Activated CD4-positive, CD25-positive, alpha-beta regulatory T cell treated with anti-CD3 and anti-CD28 coated beads, Interleukin-2, amount 50 U/mL, for 16 hours (primary cell): Measurements from ENCODE around the gene PDE11A.

ENCODE experiments used
- DNase-seq: peaks from one replicate; pipeline ENCODE4 v3.0.0-alpha.2; 2020; ENCODE audit warnings: low read depth, low spot score

Gene PDE11A

DNA sequence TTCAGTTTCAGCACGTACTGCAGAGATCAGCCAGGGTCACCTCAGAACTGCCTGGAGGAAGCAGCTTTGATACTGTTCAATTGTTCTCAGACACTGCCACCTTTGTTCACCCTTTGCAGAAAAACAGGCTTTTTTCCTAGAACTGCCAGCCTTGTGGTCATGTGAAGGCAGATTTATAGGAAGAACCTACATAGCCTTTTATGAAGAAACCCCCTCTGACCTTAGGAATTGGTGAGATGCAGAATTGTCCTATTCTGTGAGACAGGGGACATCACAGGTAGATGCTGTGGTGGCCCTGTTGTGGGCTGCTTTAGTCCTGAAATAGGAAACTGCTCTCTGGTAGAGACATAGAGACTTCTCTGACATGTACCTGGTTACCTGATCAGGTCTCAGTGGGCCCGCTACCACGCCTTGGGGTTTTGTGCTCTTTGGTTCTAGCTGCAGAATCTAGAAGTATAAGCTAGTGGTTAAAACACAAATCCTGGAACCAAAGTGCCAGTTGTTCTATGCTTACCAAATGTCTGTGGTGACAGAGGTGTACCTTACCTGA lies 473.4 kb downstream of the PDE11A start:
- no peak for DNase-seq

DNA sequence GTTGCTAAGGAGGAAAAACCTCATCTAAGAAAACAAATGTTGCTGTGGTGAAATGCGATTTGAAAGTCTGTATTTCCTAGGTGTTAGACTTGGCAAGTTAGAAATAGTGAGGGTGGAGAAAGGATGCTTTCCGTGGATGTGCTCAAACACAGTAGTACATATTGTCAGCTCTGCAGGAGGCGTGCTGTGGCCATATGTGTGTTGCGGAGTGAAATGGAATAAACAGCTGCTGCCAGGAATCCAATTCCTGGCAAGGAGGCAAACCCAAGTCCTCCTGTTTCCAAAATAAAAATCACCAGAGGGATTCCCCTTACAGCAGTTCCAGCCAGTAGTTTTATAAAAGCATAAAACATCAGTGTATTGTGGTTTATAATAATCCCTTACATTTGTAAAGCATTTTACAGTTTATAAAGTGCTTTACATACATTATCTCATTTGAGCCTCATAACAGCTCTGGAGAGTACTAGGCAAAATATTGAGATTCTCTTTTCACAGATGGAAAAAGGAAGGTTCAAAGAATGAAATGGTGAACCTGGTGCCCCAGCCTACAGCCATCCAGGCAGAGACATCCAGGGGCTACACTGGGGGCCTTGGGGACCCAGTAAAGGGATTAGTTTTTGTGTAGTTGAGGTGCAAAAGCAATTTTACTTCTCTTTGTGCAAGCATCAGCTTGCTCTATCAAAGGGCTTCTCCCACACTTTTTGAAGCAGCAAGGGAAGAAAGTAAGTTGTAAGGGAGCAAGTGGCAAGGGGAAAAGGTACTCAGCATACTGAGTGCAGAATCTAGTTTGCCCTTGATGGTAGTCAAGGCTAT lies 474.0 kb downstream of the PDE11A start:
- no peak for DNase-seq

DNA sequence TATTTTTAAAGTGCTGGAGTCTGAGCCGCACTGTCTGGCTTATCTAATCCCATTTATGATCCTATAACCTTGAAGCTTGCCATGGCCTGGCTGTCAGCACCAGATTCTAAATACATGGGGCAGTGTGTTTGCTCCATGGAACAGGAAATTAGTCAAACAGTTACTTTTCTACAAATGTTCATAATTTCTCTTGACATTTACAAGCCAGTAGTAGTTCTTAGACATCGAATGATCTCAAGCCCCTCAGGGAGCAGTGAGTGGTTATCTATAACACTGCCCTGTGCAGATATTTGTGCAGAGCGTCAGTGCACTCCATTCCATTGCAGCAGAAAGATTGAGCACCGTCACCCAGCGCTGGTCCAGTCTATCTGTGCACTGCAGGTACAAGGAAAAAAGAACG lies 474.8 kb downstream of the PDE11A start:
- DNase-seq: no peak

DNA sequence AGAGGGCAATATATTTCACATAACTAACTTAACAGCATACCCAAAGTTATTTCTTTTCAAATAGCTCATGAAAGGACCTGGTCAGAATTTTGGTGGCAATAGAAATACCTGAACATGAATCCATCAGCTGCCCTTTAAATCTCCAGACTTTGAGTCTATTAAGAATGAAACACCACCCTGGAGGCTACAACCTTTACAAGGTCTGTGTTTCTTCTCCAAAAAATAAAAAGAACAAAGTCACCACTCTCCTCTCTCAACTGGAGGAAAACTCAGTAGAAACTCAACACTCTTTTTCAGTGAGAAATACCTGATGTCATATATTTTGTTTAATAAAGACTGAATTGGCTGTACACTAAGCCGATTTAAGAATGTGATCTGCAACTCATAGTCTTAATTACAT lies 475.7 kb downstream of the PDE11A start:
- no peak for DNase-seq

DNA sequence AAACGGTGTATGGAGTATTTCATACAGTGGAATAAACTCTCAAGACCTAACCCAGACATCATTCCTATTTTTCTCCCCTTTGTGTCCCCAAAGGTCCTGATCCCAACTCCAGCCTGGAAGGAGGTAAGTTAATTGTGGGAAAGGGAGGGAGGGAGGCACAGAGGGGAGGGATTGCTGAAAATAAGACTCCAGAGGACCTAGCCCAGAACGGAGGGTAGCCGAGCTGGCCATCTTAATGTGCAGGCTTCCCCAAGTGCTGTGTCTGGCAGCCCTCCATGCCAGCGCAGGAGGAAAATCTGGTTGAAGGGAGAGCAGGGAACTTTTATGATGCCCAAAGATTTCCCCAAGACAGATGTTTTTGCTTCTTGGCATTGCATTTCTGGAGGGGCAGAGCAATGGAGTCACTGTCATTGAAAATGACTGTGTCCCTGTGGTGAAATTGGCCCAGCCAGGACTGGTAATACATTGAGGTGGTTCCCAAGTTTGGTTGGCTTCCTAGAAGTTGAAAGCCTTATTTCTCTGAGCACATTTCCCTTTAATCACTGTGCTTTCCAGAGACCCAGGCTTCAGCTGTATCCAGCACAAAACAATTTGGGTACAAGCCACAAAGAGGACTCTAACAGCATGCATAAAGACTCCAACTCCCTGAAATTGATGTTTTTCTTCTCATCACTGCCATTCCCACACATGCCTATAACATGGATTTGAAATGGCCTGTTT lies 477.3 kb downstream of the PDE11A start:
- DNase-seq: no peak

DNA sequence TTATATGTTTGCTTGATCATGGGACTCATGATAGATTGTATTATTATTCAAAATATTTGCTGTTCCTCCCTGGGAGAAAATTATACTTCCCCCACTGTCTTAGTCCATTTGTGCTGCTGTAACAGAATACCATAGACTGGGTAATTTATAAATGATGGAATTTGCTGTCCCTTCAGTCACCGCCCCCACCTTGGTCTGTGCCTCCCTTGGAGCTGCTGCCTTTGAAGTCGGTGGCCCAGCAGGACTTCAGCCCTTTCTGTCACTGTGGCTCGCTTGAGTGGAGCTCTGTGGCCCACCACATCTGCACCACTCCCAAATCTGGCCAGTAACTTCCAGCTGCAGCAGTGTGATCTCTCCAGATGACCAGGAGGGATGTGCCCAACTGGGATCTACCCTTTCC lies 479.2 kb downstream of the PDE11A start:
- no peak for DNase-seq

DNA sequence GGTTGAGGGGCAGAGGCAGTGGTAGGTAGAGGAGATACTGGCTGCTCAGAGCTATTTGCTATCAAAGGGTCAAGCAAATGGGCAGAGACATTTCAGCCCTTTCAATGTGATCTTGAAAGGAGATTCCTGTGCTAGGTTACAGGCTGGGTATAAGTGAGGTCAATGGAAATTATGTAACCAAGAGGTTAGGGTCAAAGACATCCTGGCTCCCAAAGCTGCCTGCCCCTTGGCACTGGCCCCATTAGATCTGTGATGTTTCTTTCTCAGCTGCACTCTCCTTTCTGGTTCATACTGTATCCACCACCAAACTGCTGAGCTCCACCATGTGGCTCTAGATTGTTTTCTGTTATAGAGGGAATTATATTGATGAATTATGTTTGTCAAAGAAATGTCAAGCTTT lies 479.6 kb downstream of the PDE11A start:
- no peak for DNase-seq

DNA sequence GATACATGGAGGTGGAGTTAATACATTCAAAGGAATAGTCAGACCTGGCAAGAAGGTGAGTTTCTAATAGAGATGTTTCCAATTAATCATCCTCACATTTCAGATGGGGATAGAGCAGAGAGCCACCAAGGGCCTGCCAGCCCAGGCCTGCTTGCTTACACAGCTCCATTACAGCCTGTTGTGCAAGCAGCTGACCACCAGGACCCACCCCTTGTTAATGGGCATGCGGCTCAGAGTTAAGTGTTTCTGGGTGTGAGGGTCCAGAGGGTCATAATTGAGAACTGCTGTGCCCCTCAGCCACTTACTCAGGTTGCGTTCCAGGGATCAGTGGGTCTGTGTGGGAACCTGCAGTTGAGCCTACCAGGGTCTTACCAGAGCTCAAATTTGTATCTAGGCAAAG lies 480.2 kb downstream of the PDE11A start:
- no peak for DNase-seq

DNA sequence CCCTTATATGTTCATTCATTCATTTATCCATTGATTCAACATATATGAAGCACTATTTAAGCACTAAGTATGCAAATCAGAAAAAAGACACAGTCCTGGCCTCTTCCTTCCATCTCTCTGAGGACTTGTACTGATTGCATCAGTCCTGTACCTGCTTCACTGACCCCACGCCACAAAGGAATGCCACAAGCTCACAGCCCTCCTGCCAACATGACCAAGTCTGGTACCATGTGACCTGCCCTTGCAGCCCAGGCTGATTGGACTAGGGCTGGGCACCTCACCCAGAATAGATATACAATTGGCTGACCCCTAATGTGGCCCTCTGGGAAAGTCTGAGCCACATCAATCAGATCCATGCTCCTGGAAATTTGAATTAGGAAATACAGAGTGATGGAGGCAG lies 483.4 kb downstream of the PDE11A start:
- DNase-seq: no peak

DNA sequence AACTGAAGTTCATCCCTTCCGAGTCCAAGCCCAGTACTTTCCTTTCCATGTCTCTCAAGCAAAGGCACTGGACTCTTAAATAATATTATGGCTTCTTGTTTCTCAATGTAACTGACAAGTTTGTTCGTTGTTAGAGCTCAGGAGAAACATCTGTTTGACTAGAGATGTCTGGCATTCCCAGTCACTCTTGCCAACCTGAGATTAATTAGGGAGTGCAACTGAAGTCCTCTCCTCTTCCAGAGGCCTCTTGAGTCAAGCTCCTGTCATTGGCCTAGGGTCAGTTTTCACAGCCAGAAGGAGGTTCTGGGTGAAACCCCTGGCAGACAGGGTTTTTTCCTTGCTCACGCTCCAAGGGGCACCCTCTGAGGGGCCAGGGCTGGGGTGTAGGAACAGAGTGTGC lies 483.9 kb downstream of the PDE11A start:
- DNase-seq: no peak

DNA sequence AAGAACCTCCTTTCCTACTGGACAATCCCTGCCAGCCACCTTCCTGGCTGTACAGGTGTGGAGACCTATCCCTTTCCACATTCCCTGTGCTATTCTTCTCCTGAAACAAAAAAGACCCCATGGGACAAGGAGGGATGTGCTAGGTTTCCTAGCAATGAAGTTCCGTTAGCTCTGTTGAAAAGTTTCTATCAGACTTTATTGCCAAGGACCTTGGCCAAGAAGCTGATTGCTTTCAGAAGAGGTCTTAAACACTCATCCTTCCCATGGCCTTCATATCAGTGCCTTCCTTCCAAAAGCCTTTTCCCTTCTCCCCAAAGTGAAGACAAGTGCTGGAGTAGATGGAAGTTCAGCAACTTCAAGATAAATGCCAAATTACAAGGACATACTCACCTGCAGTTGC lies 485.2 kb downstream of the PDE11A start:
- no peak for DNase-seq

DNA sequence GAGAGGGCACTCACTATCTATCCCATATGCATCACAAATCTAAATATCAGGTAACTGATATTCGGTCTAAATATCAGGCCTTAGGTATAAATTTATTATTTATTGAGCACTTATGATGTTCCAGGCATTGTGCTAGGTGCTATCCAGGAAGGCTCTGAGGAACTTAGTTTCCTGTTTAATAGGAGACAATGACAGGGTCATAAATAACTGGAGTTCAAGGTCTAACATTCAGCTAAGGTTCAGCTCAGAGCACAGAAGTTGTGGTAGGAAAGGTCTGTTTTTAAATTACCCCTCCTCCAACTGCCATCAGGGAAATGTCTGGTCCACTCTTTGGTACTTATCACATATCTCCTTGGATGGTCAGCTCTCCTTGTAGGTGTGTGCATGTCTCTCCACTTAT lies 486.4 kb downstream of the PDE11A start:
- no peak for DNase-seq

DNA sequence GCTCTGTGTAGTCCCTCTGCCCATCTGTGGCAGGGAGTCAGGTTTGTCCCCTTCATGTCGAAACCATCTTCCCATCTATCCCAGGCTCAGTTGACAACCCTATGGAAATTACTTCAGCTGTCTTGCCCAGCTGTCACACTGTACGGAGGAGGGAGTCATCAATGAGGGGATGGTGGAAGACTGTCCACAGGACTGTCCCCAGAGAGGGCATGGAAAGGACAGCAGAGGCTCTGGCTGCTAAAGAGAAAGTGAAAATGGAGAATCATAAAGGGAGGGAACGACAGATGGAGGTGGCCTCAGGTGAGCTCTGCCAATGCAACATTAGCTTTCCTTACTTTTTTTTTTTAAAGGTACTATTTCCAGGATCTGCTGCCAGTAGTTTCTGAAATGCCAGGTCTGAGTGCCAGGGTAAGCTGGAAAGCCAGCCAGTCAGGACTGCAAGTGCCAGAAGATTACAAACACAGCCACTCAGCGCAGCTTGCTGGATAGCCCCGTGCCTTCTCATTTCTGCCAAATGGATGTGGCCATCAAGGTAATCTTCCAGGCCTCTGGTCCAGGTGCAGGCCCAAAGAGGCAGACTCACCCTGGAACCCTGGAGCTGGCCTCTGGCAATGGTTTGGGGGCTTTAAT lies 487.2 kb downstream of the PDE11A start:
- no peak for DNase-seq

DNA sequence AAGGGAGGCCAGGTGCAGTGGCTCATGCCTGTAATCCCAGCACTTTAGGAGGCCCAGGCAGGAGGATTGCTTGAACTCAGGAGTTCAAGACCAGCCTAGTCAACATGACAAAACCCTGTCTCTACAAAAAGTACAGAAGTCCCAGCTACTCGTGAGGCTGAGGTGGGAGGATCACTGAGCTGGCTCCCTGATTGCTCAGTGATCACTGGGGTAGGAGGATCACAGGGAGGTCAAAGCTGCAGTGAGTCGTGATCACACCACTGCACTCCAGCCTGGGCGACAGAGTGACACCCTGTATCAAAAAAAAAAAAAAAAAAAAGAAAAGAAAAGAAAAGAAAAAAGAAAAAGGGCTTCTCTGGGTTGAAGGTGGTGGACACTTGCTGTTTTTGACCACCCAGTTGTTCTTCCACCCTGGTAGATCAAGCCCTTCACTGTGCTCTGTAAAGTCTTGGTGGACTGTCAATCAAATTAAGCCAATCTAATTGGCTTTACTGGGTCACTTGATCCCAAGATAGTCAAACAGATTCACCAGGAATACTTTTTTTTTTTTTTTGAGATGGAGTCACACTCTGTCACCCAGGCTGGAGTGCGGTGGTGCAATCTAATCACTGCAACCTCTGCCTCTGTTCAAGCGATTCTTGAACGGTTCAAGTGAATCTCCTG lies 488.4 kb downstream of the PDE11A start:
- no peak for DNase-seq

DNA sequence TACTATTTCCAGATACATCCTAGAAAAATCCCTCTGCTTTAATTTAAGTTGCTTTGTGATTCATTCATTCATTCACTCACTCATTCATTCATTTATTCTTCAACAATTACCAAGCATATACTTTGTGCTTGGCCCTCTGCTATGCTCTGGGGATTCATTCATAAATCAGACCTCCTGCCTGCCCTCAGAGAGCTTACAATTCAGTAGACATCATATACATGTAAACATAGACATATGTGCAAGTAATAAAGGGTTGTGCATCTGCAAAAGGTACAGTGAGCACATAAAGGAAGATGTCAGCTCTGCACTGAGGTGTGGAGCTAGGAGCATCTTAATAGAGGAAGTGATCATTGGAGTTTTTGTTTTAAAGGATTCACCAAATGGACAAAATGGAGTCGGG lies 490.6 kb downstream of the PDE11A start:
- no peak for DNase-seq

DNA sequence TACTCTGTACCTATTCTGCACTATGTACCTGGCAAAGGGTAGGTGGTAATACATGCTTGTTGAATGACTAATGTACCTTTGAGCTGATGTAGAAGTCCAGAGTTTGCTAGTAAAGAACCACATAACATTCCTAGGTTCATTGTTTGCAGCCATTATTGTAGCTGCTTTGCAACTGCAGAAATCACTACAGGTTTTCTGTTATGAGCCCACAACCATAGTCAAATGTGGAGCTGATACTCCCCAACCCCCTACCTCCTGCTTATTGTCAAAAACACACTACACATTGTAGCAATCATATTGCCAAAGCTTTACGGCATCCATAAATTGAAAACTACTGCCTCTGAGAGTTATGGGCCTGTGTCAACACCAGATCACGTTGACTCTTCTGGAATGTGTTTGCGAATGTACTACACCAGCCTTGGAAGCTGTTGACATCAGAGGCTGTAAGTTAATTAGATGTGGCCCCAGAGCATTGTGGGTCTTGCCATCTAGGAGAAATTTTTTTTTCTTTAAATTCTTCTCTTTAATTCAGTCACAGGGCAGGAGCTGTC lies 493.0 kb downstream of the PDE11A start:
- no peak for DNase-seq

DNA sequence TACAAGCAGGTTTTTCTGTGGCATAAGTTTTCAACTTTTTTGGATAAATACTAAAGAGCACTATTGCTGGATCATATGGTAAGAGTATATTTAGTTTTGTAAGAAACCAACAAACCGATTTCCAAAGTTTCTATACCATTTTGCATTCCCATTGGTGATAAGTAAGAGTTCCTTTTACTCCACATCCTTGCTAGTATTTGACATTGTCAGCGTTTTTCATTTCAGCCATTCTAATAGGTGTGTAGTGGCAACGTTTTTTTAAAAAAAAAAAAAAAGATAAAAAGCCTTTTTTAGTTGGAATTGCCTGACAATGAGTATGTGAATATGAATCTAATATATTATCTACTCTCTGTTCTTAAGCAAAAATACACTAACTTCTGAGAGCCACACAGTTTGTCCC lies 494.1 kb downstream of the PDE11A start:
- DNase-seq: no peak

DNA sequence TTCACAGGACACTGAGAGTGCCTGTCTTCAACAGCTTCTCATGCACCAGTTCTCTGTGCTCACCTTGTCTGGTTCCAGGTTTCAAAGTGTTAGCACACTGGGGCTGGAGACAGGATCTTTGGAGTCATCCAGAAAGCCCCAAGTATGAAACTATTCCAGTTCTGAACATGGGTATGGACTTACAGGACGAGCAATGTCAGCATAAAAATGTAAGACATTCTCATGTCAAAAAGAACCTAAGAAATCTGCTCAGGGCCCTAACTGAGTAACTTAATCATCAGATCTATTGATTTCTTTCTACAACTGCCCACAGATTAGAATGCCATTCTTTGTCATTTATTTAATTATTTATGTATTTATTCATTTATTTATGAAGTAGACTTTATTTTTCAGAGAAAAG lies 495.5 kb downstream of the PDE11A start:
- no peak for DNase-seq

DNA sequence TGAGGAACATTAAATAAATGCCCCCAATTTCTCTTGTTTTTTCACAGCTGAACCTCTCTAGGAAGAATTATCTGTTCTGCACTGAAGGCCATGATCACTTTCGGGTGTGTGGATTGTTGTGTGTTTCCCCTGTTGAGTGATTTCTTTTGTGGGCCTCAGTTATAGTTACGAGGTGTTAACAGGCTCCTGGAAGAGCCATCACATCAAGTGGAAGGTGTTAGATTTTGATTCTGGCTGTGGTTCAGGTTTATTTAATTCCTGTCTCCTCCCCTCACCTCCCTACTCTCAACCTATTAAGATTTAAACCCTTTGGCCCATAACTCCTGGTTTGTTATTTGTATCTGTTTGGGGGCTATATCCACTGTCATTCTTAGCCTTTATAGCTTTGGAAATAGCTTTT lies 497.2 kb downstream of the PDE11A start:
- DNase-seq: no peak

DNA sequence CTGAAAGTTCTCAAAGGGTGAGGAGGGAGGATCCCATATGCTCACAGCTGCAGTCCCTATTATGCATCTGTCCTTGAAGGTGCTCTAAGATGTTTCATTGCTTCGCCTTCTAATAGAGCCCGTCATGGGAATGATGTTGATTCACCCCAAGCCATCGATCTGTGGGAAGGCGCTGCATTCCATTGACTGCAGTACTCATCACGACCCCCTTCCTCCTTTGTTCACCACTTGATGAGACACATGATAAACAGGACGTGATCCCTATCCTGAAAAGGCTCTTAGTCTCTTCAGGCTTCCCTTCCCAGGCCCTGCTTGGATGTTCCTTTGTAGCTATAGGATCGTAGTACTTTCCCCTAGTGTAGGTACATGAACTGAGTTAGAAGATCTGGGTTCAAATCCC lies 498.2 kb downstream of the PDE11A start:
- DNase-seq: no peak
